ENCODE results near the gene PLXDC1. TPM values are rescaled to one million over a fixed set of nuclear protein-coding genes. Genes with fewer than 3 reads are reported as not detected.

The PLXDC1 gene
- total and polyA plus RNA-seq, 2 of the 13 experiments (the other 11 are each of a cell fraction or from before 2014, with no cell fraction given), result not detected

DNA sequence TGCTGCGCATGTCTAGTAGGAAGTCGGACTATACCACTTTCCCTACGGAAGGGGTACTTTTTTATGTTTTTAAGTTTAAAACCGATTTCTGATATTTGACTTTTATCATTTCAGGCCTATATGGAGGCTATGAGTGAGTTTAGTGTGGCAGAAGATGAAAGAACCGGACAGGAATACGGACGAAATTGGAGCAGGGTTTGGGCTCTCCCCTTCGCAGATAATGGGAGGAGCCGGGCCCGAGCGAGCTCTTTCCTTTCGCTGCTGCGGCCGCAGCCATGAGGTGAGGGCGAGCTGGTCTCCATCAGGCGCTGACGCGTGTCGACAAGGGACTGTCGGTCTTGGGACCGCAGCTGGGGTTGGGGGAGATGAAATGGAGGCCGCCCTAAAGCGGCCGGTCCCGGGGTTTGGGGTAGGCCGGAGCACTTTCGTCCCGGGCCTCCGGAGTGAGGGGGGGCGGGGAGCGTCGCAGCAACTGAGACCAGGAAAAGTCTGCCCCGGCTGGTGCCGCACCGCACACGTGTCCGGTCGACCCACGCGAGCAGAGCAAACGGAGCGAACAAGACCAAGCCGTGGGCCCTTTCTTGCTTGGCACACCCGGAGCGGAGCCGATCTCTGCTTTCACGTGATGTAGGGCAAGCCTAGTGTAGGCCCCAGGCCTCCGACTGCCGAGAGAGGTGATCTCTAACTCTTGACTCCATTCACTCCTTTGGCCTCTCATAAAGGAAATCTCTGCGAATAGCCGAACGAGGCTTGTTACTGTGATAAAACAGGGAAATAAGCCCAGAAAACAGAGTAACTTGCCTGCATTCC lies 48.8 kb upstream of the PLXDC1 start, which contains the start of gene RPL19 (continued):
- TF ChIP-seq, protein P1, sequence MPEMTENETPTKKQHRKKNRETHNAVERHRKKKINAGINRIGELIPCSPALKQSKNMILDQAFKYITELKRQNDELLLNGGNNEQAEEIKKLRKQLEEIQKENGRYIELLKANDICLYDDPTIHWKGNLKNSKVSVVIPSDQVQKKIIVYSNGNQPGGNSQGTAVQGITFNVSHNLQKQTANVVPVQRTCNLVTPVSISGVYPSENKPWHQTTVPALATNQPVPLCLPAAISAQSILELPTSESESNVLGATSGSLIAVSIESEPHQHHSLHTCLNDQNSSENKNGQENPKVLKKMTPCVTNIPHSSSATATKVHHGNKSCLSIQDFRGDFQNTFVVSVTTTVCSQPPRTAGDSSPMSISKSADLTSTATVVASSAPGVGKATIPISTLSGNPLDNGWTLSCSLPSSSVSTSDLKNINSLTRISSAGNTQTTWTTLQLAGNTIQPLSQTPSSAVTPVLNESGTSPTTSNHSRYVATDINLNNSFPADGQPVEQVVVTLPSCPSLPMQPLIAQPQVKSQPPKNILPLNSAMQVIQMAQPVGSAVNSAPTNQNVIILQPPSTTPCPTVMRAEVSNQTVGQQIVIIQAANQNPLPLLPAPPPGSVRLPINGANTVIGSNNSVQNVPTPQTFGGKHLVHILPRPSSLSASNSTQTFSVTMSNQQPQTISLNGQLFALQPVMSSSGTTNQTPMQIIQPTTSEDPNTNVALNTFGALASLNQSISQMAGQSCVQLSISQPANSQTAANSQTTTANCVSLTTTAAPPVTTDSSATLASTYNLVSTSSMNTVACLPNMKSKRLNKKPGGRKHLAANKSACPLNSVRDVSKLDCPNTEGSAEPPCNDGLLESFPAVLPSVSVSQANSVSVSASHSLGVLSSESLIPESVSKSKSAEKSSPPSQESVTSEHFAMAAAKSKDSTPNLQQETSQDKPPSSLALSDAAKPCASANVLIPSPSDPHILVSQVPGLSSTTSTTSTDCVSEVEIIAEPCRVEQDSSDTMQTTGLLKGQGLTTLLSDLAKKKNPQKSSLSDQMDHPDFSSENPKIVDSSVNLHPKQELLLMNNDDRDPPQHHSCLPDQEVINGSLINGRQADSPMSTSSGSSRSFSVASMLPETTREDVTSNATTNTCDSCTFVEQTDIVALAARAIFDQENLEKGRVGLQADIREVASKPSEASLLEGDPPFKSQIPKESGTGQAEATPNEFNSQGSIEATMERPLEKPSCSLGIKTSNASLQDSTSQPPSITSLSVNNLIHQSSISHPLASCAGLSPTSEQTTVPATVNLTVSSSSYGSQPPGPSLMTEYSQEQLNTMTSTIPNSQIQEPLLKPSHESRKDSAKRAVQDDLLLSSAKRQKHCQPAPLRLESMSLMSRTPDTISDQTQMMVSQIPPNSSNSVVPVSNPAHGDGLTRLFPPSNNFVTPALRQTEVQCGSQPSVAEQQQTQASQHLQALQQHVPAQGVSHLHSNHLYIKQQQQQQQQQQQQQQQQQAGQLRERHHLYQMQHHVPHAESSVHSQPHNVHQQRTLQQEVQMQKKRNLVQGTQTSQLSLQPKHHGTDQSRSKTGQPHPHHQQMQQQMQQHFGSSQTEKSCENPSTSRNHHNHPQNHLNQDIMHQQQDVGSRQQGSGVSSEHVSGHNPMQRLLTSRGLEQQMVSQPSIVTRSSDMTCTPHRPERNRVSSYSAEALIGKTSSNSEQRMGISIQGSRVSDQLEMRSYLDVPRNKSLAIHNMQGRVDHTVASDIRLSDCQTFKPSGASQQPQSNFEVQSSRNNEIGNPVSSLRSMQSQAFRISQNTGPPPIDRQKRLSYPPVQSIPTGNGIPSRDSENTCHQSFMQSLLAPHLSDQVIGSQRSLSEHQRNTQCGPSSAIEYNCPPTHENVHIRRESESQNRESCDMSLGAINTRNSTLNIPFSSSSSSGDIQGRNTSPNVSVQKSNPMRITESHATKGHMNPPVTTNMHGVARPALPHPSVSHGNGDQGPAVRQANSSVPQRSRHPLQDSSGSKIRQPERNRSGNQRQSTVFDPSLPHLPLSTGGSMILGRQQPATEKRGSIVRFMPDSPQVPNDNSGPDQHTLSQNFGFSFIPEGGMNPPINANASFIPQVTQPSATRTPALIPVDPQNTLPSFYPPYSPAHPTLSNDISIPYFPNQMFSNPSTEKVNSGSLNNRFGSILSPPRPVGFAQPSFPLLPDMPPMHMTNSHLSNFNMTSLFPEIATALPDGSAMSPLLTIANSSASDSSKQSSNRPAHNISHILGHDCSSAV (CRISPR knock-in tag; IDR thresholded peaks at IDR 0.05; ENCODE audit: borderline replicate concordance), result no peak
- TF ChIP-seq ATAD3A (CRISPR knock-in tag; IDR thresholded peaks at IDR 0.05) (peak; percentile 92), FOXA3 (CRISPR knock-in tag; IDR thresholded peaks at IDR 0.05) (peak; percentile 13; the same call in 1 of the 2 replicates), ZBTB38 (CRISPR knock-in tag; IDR thresholded peaks at IDR 0.05) (peak; percentile 67; the same call in 1 of the 2 replicates), NFYC (CRISPR knock-in tag; IDR thresholded peaks at IDR 0.05) (peak; percentile 2; the same call in 1 of the 2 replicates), ZNF879 (CRISPR knock-in tag; IDR thresholded peaks at IDR 0.05) (no peak), ZNF878 (CRISPR knock-in tag; IDR thresholded peaks at IDR 0.05) (peak; percentile 68), ZNF678 (CRISPR knock-in tag; IDR thresholded peaks at IDR 0.05) (peak; percentile 90; the same call in 1 of the 2 replicates), ZNF768 (CRISPR knock-in tag; IDR thresholded peaks at IDR 0.05) (peak; percentile 82; the same call in 1 of the 2 replicates), SNAI1 (CRISPR knock-in tag; IDR thresholded peaks at IDR 0.05; ENCODE audit: borderline replicate concordance) (no peak; the same call in 1 of the 2 replicates), ZNF232 (CRISPR knock-in tag; IDR thresholded peaks at IDR 0.05; ENCODE audit: borderline replicate concordance) (peak; percentile 84; the same call in 1 of the 2 replicates), ZNF570 (CRISPR knock-in tag; IDR thresholded peaks at IDR 0.05; ENCODE audit: borderline replicate concordance) (no peak)
- TF ChIP-seq, protein P2, sequence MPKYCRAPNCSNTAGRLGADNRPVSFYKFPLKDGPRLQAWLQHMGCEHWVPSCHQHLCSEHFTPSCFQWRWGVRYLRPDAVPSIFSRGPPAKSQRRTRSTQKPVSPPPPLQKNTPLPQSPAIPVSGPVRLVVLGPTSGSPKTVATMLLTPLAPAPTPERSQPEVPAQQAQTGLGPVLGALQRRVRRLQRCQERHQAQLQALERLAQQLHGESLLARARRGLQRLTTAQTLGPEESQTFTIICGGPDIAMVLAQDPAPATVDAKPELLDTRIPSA (CRISPR knock-in tag; IDR thresholded peaks at IDR 0.05; ENCODE audit: borderline replicate concordance), result 0 out of 2 replicates have a peak, but pooled peaks have one; percentile 48
- TF ChIP-seq, protein P3, sequence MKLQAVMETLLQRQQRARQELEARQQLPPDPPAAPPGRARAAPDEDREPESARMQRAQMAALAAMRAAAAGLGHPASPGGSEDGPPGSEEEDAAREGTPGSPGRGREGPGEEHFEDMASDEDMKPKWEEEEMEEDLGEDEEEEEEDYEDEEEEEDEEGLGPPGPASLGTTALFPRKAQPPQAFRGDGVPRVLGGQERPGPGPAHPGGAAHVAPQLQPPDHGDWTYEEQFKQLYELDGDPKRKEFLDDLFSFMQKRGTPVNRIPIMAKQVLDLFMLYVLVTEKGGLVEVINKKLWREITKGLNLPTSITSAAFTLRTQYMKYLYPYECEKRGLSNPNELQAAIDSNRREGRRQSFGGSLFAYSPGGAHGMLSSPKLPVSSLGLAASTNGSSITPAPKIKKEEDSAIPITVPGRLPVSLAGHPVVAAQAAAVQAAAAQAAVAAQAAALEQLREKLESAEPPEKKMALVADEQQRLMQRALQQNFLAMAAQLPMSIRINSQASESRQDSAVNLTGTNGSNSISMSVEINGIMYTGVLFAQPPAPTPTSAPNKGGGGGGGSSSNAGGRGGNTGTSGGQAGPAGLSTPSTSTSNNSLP (IDR thresholded peaks at IDR 0.05; ENCODE audit: low read depth, low read length), result no peak; the same call in 1 of the 2 replicates
- TF ChIP-seq, protein P4, sequence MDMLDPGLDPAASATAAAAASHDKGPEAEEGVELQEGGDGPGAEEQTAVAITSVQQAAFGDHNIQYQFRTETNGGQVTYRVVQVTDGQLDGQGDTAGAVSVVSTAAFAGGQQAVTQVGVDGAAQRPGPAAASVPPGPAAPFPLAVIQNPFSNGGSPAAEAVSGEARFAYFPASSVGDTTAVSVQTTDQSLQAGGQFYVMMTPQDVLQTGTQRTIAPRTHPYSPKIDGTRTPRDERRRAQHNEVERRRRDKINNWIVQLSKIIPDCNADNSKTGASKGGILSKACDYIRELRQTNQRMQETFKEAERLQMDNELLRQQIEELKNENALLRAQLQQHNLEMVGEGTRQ (IDR thresholded peaks at IDR 0.05; ENCODE audit: low read depth, low read length), result no peak
- TF ChIP-seq, protein P4 (CRISPR knock-in tag; IDR thresholded peaks at IDR 0.05; ENCODE audit: borderline replicate concordance), result peak; percentile 79; the same call in 1 of the 2 replicates
